SK-N-SH (cell line): ENCODE measurements around the gene CSRNP3. TPM values are rescaled to one million over a fixed set of nuclear protein-coding genes. Genes with fewer than 3 reads are reported as not detected.

ENCODE experiments used
- CTCF ChIA-PET: fragments of 300-600, 350-600 bp; formaldehyde crosslinking; extraction: SDS; loops from one replicate; lab custom pipeline; 2021; lab: Yijun Ruan, JAX
- POLR2A ChIA-PET: fragments of 350-600 bp; sonication (Branson Sonifier 250); formaldehyde crosslinking; extraction: SDS; loops from one replicate; lab custom pipeline; 2020; ENCODE audit warnings: antibody characterized with exemption, inconsistent platforms; lab: Yijun Ruan, JAX
- DNase-seq: peaks from one replicate; pipeline ENCODE4 v3.0.0; 2012
- H2AFZ ChIP-seq: fragments of 200-600 bp; sonication (generic); 2 replicates; pipeline ENCODE4 v1.8.1; 2016; ENCODE audit warnings: antibody characterized with exemption, mild to moderate bottlenecking, low read depth
- H3F3A ChIP-seq: fragments of 200-600 bp; sonication (generic); replicated peaks from 2 replicates; pipeline ENCODE3; 2016; ENCODE audit warnings: antibody characterized with exemption, mild to moderate bottlenecking; ENCODE audit not compliant: insufficient read depth
- H3K27ac ChIP-seq, 2 experiments: fragments of 200-500 bp in 1 of 2; fragments of 200-600 bp in 1 of 2; sonication (Bioruptor generic) in 1 of 2; sonication (generic), shearing (Covaris generic) in 1 of 2; 2 replicates each; pipeline versions ENCODE4 v1.5.1 to v1.6.1; 2014 to 2016; ENCODE audit warnings: low read depth in 2 of 2, inconsistent platforms in 1 of 2, low read length in 1 of 2, mild to moderate bottlenecking in 1 of 2, mixed read lengths in 1 of 2
- H3K27me3 ChIP-seq: fragments of 200-600 bp; sonication (generic), shearing (Covaris generic); 2 replicates; pipeline ENCODE4 v1.6.1; 2016; ENCODE audit warnings: mixed run types; ENCODE audit not compliant: insufficient read depth
- H3K36me3 ChIP-seq, 2 experiments: fragments of 200-500 bp in 1 of 2; fragments of 200-600 bp in 1 of 2; sonication (Bioruptor generic) in 1 of 2; sonication (generic) in 1 of 2; replicated peaks in 1 of 2; 2 replicates each; pipeline versions ENCODE3 to v1.5.1; 2014 to 2016; ENCODE audit warnings: low read length in 1 of 2, mild to moderate bottlenecking in 1 of 2; ENCODE audit not compliant: insufficient read depth in 2 of 2, control insufficient read depth in 1 of 2
- H3K4me1 ChIP-seq, 2 experiments: fragments of 200-500 bp in 1 of 2; fragments of 200-600 bp in 1 of 2; sonication (Bioruptor generic) in 1 of 2; sonication (generic), shearing (Covaris generic) in 1 of 2; 2 replicates each; pipeline versions ENCODE4 v1.5.1 to v1.6.1; 2014 to 2016; ENCODE audit warnings: low read depth in 1 of 2, low read length in 1 of 2, mixed run types in 1 of 2; ENCODE audit not compliant: insufficient read depth in 2 of 2, control insufficient read depth in 1 of 2
- H3K4me2 ChIP-seq: fragments of 200-600 bp; sonication (generic), shearing (Covaris generic); 2 replicates; pipeline ENCODE4 v1.6.1; 2017; ENCODE audit warnings: mixed run types
- H3K4me3 ChIP-seq, 2 experiments: fragments of 200-500 bp in 1 of 2; fragments of 200-600 bp in 1 of 2; sonication (Bioruptor generic) in 1 of 2; sonication (generic), shearing (Covaris generic) in 1 of 2; 2 replicates each; pipeline versions ENCODE4 v1.5.1 to v1.8.1; 2014 to 2016; ENCODE audit warnings: low read depth in 2 of 2, inconsistent platforms in 1 of 2, low read length in 1 of 2, mild to moderate bottlenecking in 1 of 2, mixed read lengths in 1 of 2, moderate library complexity in 1 of 2
- H3K79me2 ChIP-seq: fragments of 200-600 bp; sonication (generic); 2 replicates; pipeline ENCODE4 v1.8.1; 2017; ENCODE audit warnings: mild to moderate bottlenecking; ENCODE audit not compliant: insufficient read depth
- H3K9ac ChIP-seq: fragments of 200-600 bp; sonication (generic); 2 replicates; pipeline ENCODE4 v1.6.1; 2017; ENCODE audit warnings: mixed run types
- H3K9me2 ChIP-seq: fragments of 200-600 bp; sonication (generic); 2 replicates; pipeline ENCODE4 v1.6.1; 2017; ENCODE audit warnings: mixed run types
- H3K9me3 ChIP-seq: fragments of 200-600 bp; sonication (generic); 2 replicates; pipeline ENCODE4 v1.6.1; 2017; ENCODE audit warnings: mixed run types, mild to moderate bottlenecking, moderate library complexity
- H4K20me1 ChIP-seq: fragments of 200-600 bp; sonication (generic); 2 replicates; pipeline ENCODE4 v1.6.1; 2017; ENCODE audit warnings: mild to moderate bottlenecking, mixed run types; ENCODE audit not compliant: insufficient read depth
- CHD2 ChIP-seq: fragments of 150-350 bp; IDR thresholded peaks from 2 replicates; pipeline ENCODE4 v1.6.1; 2018; ENCODE audit warnings: low read length; ENCODE audit not compliant: partially characterized antibody
- FOXM1 ChIP-seq: IDR thresholded peaks from 2 replicates; pipeline ENCODE4 v1.4.0; 2012; ENCODE audit warnings: low read depth, mild to moderate bottlenecking
- GABPA ChIP-seq: IDR thresholded peaks from 2 replicates; pipeline ENCODE4 v1.4.0; 2012; ENCODE audit warnings: low read depth, mild to moderate bottlenecking
- MXI1 ChIP-seq: IDR thresholded peaks from 2 replicates; pipeline ENCODE4 v1.6.1; 2012; ENCODE audit warnings: mild to moderate bottlenecking, low read depth, low read length, improper control_type of control experiment
- NFIC ChIP-seq: IDR thresholded peaks from 2 replicates; pipeline ENCODE4 v1.4.0; 2012; ENCODE audit warnings: borderline replicate concordance
- NRF1 ChIP-seq: IDR thresholded peaks from 2 replicates; pipeline ENCODE4 v1.6.1; 2012; ENCODE audit warnings: low read depth, mild to moderate bottlenecking, low read length
- TCF12 ChIP-seq: IDR thresholded peaks from 2 replicates; pipeline ENCODE4 v1.4.0; 2012
- TEAD4 ChIP-seq: IDR thresholded peaks from 2 replicates; pipeline ENCODE4 v1.4.0; 2012; ENCODE audit warnings: mild to moderate bottlenecking, borderline replicate concordance; ENCODE audit not compliant: insufficient read depth
- YY1 ChIP-seq: IDR thresholded peaks from 2 replicates; pipeline ENCODE4 v1.4.0; 2012; ENCODE audit warnings: low read depth, mild to moderate bottlenecking
- WGBS: methylation state at CpG from one replicate; pipeline ENCODE4 v1.1.6; 2017; ENCODE audit warnings: low lambda C conversion rate; 5-methylcytosine and 5-hydroxymethylcytosine counted together
- polyA plus RNA-seq, 3 experiments: library from polyadenylated mRNA; depleted of rRNA; stranded (reverse); fragments of >200 nt; gene quantifications; 2 replicates each; pipeline ENCODE4 v1.2.3, GENCODE V29; 2012
- TF ChIP-seq, protein P1 (sequence below): IDR thresholded peaks from 2 replicates; pipeline ENCODE4 v1.6.1; 2012; ENCODE audit warnings: mild to moderate bottlenecking, low read depth, low read length, moderate library complexity
- TF ChIP-seq, protein P2 (sequence below): IDR thresholded peaks from 2 replicates; pipeline ENCODE4 v1.4.0; 2012; ENCODE audit warnings: low read depth, borderline replicate concordance
- TF ChIP-seq, protein P3 (sequence below): IDR thresholded peaks from 2 replicates; pipeline ENCODE4; 2012
- TF ChIP-seq, protein P4 (sequence below): IDR thresholded peaks from 2 replicates; pipeline ENCODE4 v1.4.0; 2012; ENCODE audit warnings: low read depth, borderline replicate concordance
- TF ChIP-seq, protein P5 (sequence below): fragments of 150-350 bp; IDR thresholded peaks from 2 replicates; pipeline ENCODE4 v1.6.1; 2017; ENCODE audit warnings: antibody characterized with exemption, low read length, low read depth, borderline replicate concordance
- TF ChIP-seq, protein P6 (sequence below): fragments of 150-350 bp; IDR thresholded peaks from 2 replicates; pipeline ENCODE4 v1.6.1; 2016; ENCODE audit warnings: mild to moderate bottlenecking, low read depth, low read length

CSRNP3 gene
- polyA plus RNA-seq, 1 of the 3 experiments (the other 2 are of a cell fraction), result 1.0 TPM

DNA sequence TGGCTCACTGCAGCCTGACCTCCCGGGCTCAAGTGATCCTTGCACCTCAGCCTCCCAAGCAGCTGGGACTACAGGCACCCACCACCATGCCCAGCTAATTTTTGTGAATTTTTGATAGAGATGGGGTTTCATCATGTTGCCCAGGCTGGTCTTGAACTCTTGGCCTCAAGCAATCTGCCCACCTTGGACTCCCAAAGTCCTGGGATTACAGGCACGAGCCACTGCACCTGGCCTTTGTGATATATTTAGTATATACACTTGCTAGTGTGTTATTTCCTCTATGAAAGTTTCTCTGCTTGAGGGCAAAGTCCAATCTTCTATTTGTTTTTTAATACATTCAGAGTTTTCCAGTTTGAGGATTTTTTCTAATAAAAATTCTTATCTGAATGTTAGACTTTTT lies 205.3 kb downstream of the CSRNP3 start:
- Histone ChIP-seq H3F3A (no peaks in the 10 kb centered on the region), H3K4me1 (no peaks in the 10 kb centered on the region), H3K79me2 (no peaks in the 10 kb centered on the region), H3K27me3 (no peaks in the 10 kb centered on the region), H3K9me2 (no peaks in the 10 kb centered on the region), H3K4me2 (no peak overlapping the region), H3K27ac (no peak overlapping the region), H3K36me3 (peaks cover 9 to 44% of the 10 kb centered on the region in 2 experiments), H3K4me3 (no peak overlapping the region), H3K9ac (no peak overlapping the region), H3K9me3 (no peaks in the 10 kb centered on the region), H4K20me1 (no peaks in the 10 kb centered on the region), H2AFZ (no peak overlapping the region)
- no peak for DNase-seq
- TF ChIP-seq NFIC, result no peak
- no peak for TF ChIP-seq MXI1
- TF ChIP-seq, protein P1, sequence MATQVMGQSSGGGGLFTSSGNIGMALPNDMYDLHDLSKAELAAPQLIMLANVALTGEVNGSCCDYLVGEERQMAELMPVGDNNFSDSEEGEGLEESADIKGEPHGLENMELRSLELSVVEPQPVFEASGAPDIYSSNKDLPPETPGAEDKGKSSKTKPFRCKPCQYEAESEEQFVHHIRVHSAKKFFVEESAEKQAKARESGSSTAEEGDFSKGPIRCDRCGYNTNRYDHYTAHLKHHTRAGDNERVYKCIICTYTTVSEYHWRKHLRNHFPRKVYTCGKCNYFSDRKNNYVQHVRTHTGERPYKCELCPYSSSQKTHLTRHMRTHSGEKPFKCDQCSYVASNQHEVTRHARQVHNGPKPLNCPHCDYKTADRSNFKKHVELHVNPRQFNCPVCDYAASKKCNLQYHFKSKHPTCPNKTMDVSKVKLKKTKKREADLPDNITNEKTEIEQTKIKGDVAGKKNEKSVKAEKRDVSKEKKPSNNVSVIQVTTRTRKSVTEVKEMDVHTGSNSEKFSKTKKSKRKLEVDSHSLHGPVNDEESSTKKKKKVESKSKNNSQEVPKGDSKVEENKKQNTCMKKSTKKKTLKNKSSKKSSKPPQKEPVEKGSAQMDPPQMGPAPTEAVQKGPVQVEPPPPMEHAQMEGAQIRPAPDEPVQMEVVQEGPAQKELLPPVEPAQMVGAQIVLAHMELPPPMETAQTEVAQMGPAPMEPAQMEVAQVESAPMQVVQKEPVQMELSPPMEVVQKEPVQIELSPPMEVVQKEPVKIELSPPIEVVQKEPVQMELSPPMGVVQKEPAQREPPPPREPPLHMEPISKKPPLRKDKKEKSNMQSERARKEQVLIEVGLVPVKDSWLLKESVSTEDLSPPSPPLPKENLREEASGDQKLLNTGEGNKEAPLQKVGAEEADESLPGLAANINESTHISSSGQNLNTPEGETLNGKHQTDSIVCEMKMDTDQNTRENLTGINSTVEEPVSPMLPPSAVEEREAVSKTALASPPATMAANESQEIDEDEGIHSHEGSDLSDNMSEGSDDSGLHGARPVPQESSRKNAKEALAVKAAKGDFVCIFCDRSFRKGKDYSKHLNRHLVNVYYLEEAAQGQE, result no peak
- no peak for TF ChIP-seq YY1
- TF ChIP-seq, protein P2, sequence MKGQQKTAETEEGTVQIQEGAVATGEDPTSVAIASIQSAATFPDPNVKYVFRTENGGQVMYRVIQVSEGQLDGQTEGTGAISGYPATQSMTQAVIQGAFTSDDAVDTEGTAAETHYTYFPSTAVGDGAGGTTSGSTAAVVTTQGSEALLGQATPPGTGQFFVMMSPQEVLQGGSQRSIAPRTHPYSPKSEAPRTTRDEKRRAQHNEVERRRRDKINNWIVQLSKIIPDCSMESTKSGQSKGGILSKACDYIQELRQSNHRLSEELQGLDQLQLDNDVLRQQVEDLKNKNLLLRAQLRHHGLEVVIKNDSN, result no peak
- no peak for TF ChIP-seq NRF1
- TF ChIP-seq TCF12, result no peak
- TF ChIP-seq, protein P3, sequence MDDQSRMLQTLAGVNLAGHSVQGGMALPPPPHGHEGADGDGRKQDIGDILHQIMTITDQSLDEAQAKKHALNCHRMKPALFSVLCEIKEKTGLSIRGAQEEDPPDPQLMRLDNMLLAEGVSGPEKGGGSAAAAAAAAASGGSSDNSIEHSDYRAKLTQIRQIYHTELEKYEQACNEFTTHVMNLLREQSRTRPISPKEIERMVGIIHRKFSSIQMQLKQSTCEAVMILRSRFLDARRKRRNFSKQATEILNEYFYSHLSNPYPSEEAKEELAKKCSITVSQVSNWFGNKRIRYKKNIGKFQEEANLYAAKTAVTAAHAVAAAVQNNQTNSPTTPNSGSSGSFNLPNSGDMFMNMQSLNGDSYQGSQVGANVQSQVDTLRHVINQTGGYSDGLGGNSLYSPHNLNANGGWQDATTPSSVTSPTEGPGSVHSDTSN, result no peak
- TF ChIP-seq FOXM1, result no peak
- TF ChIP-seq, protein P4, sequence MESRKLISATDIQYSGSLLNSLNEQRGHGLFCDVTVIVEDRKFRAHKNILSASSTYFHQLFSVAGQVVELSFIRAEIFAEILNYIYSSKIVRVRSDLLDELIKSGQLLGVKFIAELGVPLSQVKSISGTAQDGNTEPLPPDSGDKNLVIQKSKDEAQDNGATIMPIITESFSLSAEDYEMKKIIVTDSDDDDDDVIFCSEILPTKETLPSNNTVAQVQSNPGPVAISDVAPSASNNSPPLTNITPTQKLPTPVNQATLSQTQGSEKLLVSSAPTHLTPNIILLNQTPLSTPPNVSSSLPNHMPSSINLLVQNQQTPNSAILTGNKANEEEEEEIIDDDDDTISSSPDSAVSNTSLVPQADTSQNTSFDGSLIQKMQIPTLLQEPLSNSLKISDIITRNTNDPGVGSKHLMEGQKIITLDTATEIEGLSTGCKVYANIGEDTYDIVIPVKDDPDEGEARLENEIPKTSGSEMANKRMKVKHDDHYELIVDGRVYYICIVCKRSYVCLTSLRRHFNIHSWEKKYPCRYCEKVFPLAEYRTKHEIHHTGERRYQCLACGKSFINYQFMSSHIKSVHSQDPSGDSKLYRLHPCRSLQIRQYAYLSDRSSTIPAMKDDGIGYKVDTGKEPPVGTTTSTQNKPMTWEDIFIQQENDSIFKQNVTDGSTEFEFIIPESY, result no peak
- TF ChIP-seq GABPA, result no peak
- no peak for TF ChIP-seq CHD2
- no peak for TF ChIP-seq TEAD4
- TF ChIP-seq, protein P5, sequence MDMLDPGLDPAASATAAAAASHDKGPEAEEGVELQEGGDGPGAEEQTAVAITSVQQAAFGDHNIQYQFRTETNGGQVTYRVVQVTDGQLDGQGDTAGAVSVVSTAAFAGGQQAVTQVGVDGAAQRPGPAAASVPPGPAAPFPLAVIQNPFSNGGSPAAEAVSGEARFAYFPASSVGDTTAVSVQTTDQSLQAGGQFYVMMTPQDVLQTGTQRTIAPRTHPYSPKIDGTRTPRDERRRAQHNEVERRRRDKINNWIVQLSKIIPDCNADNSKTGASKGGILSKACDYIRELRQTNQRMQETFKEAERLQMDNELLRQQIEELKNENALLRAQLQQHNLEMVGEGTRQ, result no peak
- TF ChIP-seq, protein P6, sequence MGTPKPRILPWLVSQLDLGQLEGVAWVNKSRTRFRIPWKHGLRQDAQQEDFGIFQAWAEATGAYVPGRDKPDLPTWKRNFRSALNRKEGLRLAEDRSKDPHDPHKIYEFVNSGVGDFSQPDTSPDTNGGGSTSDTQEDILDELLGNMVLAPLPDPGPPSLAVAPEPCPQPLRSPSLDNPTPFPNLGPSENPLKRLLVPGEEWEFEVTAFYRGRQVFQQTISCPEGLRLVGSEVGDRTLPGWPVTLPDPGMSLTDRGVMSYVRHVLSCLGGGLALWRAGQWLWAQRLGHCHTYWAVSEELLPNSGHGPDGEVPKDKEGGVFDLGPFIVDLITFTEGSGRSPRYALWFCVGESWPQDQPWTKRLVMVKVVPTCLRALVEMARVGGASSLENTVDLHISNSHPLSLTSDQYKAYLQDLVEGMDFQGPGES, result no peak
- POLR2A ChIA-PET, result no interaction called here
- CTCF ChIA-PET, result interaction anchor here (1.1 to 1.3 kb wide), 3 partner anchors 11 to 274 kb away, joined by 3 to 5 read pairs (median 4); no protein-coding TSS in a partner anchor
- WGBS, result 84% methylated on average over 2 of the region's 2 CpGs
